HG03097 (cell line): ENCODE results near the gene ATP5MC2.

Experiments used
- ATAC-seq: cut with Tn5 transposase; IDR thresholded peaks from one replicate; pipeline ENCODE4 v1.9.1; 2021; ENCODE audit not compliant: unreplicated experiment, low FRiP score

ATP5MC2 gene

DNA sequence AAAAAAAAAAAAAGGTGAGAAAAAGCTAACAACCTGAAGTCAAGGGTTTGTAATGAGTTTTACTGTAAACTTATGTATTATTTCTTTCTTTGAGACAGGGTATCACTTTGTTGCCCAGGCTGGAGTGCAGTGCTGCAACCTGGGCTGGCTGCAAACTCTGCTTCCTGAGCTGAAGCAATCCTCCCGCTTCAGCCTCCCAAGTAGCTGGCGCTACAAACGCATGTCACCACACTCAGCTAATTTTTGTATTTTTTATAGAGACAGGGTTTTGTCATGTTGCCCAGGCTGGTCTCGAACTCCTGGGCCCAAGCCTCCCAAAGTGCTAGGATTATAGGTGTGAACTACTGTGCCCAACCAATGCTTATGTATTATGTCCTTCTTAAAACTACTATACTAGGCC is 58.9 kb downstream of the ATP5MC2 start:
- ATAC-seq, result no peak
